Activated naive CD8-positive, alpha-beta T cell treated with anti-CD3 and anti-CD28 coated beads for 36 hours (primary cell): ENCODE results near the gene SESTD1. TPM values are rescaled to one million over a fixed set of nuclear protein-coding genes. Genes with fewer than 3 reads are reported as not detected.
"Not testable (repeated sequence)": the region's sequence is repeated elsewhere in the genome, so short reads cannot be mapped to it uniquely, and the experiment has no call there.

Source experiments
- DNase-seq: peaks from one replicate; pipeline ENCODE4 v3.0.0; 2021
- H3K27ac Mint-ChIP-seq: one replicate; pipeline ENCODE4 v1.8.0; 2022; ENCODE audit warnings: mild to moderate bottlenecking, moderate library complexity, mixed read lengths
- H3K27me3 Mint-ChIP-seq: one replicate; pipeline ENCODE4 v1.8.0; 2022; ENCODE audit warnings: mild to moderate bottlenecking, mixed read lengths
- H3K36me3 Mint-ChIP-seq: one replicate; pipeline ENCODE4 v1.8.0; 2021; ENCODE audit warnings: mild to moderate bottlenecking, mixed read lengths
- H3K4me1 Mint-ChIP-seq: one replicate; pipeline ENCODE4 v1.8.0; 2021; ENCODE audit warnings: mixed read lengths
- H3K4me3 Mint-ChIP-seq: one replicate; pipeline ENCODE4 v1.8.0; 2022; ENCODE audit warnings: mild to moderate bottlenecking, moderate library complexity, mixed read lengths
- H3K9me3 Mint-ChIP-seq: one replicate; pipeline ENCODE4 v1.8.0; 2022; ENCODE audit warnings: mixed read lengths
- total RNA-seq, 2 experiments: library from RNA; stranded (reverse); gene quantifications; one replicate each; pipeline ENCODE4 v1.2.3, GENCODE V29; 2021

Gene SESTD1
- total RNA-seq, 2 experiments from 2014 or later: 4.4 to 5.7 TPM

DNA sequence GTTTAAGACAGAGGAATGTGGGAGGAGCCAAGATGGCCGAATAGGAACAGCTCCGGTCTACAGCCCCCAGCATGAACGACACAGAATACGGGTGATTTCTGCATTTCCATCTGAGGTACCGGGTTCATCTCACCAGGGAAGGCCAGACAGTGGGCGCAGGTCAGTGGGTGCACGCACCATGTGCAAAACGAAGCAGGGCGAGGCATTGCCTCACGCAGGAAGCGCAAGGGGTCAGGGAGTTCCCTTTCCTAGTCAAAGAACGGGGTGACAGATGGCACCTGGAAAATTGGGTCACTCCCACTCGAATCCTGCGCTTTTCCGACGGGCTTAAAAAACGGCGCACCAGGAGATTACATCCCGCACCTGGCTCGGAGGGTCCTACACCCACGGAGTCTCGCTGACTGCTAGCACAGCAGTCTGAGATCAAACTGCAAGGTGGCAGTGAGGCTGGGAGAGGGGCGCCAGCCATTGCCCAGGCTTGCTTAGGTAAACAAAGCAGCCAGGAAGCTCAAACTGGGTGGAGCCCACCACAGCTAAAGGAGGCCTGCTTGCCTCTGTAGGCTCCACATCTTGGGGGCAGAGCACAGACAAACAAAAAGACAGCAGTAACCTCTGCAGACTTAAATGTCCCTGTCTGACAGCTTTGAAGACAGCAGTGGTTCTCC is 68.6 kb downstream of the SESTD1 start:
- not testable (repeated sequence) for H3K4me3 Mint-ChIP-seq, DNase-seq, H3K9me3 Mint-ChIP-seq, H3K4me1 Mint-ChIP-seq, H3K27me3 Mint-ChIP-seq, H3K36me3 Mint-ChIP-seq, H3K27ac Mint-ChIP-seq

DNA sequence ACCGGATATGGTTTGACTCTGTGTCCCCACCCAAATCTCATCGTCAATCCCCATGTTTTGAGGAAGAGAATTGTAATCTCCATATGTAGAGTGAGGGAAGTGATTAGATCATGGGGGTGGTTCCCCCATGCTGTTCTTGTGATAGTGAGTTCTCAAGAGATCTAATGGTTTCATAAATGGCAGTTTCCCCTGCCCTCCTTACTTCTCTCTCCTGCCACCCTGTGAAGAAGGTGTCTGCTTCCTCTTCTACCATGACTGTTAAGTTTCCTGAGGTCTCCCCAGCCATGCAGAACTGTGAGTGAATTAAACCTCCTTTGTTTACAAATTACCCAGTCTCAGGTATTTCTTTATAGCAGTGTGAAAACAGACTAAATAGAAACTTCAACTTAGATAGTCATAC is 69.5 kb downstream of the SESTD1 start:
- Mint-ChIP-seq H3K9me3 (peaks cover 6% of the 10 kb centered on the region), H3K27ac (no peak overlapping the region), H3K4me3 (no peak overlapping the region), H3K36me3 (peaks cover 5% of the 10 kb centered on the region), H3K27me3 (no peaks in the 10 kb centered on the region), H3K4me1 (no peaks in the 10 kb centered on the region)
- no peak for DNase-seq

DNA sequence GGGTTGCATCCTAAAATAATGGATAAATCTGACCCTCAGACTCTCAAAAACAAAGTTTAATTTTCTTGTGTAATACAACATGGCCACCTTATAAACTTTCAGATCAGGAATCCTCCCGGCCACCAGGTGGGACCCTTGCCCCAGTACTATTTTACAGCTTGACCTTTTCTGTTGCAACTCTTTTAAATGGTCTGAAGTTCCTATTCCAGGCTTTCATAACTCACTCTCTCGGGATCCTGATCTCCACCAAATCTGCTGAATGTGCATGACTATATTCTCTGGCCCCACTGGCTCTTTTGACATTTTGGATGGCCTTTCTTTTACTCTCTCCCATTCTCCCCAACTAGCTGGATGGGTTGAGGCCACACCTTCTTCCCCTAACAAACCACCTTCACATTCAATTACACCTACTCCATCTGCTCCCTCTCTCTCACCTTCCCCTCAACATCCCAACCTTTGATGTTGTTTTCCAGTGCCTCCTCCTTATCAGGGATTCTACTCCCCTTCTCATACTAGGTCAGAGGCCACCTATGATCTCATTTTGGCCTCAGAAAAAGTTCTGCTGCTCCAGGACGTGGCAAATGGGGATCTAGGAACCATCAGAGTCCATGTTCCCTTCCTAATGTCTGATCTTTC is 70.8 kb downstream of the SESTD1 start:
- Mint-ChIP-seq H3K36me3 (peaks cover 8% of the 10 kb centered on the region), H3K4me1 (no peaks in the 10 kb centered on the region), H3K9me3 (peaks cover 6% of the 10 kb centered on the region), H3K27me3 (no peaks in the 10 kb centered on the region), H3K4me3 (no peak overlapping the region), H3K27ac (no peak overlapping the region)
- no peak for DNase-seq

DNA sequence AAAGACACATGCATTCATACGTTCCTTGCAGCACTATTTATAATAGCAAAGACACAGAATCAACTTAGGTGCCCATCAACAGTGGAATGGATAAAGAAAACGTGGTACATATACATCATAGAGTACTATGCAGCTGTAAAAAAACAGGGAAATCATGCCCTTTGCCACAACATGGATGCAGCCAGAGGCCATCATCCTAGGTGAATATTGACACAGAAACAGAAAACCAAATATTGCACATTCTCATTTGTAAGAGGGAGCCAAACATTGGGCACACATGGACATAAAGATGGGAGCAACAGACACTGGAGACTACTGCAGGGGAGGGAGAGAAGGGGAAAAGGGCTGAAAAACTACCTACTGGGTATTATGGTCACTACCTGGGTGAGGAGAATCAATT is 73.5 kb downstream of the SESTD1 start:
- no peak for DNase-seq
- Mint-ChIP-seq H3K9me3 (peaks cover 5% of the 10 kb centered on the region), H3K27me3 (no peaks in the 10 kb centered on the region), H3K36me3 (peaks cover 8% of the 10 kb centered on the region), H3K27ac (no peak overlapping the region), H3K4me3 (no peak overlapping the region), H3K4me1 (no peaks in the 10 kb centered on the region)

DNA sequence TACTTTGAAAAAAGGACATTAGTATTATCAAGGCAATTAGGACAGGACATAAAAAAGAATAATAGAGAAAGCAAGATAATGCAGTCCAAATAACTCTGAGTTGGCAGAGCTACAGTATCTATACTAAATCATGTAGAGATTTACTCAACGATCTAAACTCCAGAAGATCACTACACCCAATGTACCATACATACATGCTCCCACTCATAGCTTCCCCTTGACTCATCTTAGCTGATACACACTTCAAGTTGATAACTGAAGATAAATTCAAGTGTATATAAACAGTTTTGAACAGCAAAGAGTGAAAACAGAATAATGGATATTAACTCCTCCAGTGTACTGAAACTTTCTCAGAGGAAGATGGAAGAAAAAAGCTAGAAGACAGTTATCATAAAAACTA is 78.5 kb downstream of the SESTD1 start:
- DNase-seq: no peak
- no peaks in the 10 kb centered on the region for H3K4me1 Mint-ChIP-seq
- H3K9me3 Mint-ChIP-seq: peaks cover 5% of the 10 kb centered on the region
- no peak overlapping the region for H3K4me3 Mint-ChIP-seq
- H3K27me3 Mint-ChIP-seq: no peaks in the 10 kb centered on the region
- no peak overlapping the region for H3K27ac Mint-ChIP-seq
- peaks cover 9% of the 10 kb centered on the region for H3K36me3 Mint-ChIP-seq

DNA sequence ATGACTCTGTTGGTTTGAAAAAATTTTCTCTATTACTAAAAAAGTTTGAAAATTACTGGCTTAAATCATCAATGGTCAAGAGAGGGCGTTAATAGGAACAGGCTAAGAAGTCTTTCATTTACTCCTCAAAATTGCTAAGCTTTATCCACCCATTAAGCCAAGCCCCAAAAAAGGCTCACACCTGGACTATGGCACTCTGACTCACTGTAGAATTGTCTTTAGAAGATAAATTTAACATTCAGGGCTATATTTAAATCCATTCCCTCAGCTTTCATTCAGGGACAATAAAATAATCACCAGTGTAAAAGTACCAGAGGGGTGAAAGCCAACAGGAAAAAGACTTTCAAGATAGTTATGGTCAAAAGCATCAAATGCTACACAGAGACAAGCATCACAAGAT is 80.0 kb downstream of the SESTD1 start:
- H3K36me3 Mint-ChIP-seq: peaks cover 9% of the 10 kb centered on the region
- H3K27ac Mint-ChIP-seq: no peak overlapping the region
- H3K9me3 Mint-ChIP-seq: peaks cover 4% of the 10 kb centered on the region
- DNase-seq: no peak
- H3K4me3 Mint-ChIP-seq: no peak overlapping the region
- no peaks in the 10 kb centered on the region for H3K4me1 Mint-ChIP-seq
- no peaks in the 10 kb centered on the region for H3K27me3 Mint-ChIP-seq

DNA sequence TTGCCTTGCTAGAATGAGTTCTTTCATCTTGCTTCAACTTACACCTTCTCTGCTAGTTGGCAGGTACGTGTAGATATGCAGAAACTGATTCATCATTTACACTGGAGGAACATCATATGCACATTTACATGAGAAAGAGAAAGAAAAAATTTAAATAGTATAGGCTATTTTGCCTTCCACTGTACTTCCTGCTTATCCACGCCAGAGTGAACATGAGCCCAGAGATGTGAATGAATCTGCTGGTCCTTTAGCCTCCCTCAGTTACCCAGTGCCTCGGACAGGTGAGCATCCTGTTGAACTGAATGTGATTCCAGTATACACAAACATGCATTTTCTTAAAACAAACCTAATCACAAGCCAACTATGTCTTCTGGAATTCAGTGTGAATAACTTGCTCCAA is 83.6 kb downstream of the SESTD1 start:
- Mint-ChIP-seq H3K27me3 (no peaks in the 10 kb centered on the region), H3K9me3 (no peaks in the 10 kb centered on the region), H3K4me3 (no peak overlapping the region), H3K4me1 (no peaks in the 10 kb centered on the region), H3K27ac (no peak overlapping the region), H3K36me3 (peaks cover 2% of the 10 kb centered on the region)
- no peak for DNase-seq

DNA sequence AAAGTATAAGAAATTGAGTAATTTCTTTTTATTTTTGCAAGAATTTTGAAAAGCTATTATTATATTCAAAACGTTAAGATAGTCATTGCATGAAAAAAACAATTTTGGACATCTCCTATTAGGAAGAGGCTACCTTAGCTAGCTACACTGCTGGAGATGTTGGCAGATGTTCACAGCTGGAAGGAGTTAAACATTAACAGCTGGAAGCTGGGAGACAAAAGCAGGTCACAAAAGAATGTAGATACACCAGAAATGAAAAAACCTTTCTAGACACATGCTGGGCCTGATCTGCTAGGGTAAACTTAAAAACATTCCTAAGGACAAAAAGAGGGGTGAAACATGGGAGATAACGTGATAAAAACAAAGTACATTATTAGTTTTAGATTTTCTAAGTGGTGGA is 84.4 kb downstream of the SESTD1 start:
- H3K4me1 Mint-ChIP-seq: no peaks in the 10 kb centered on the region
- no peaks in the 10 kb centered on the region for H3K9me3 Mint-ChIP-seq
- no peak overlapping the region for H3K4me3 Mint-ChIP-seq
- H3K27ac Mint-ChIP-seq: no peak overlapping the region
- no peak for DNase-seq
- peaks cover 2% of the 10 kb centered on the region for H3K36me3 Mint-ChIP-seq
- H3K27me3 Mint-ChIP-seq: no peaks in the 10 kb centered on the region

DNA sequence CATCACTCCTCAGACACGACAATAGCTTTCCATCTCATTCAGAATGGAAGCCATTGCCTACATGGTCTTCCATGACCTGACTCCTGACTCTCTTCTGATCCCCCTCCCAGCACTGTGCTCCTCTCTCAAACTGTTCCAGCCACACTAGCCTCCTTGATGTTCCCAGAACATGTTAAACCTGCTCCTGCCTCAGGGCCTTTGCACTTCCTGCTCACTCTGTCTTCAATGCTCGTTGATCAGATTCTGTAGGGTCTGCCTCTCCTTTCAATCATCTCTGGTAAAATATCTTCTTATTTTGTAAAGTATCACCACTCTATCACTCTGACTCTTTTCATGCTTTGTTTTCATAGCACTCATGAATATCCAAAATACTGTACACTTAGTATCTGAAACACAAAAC is 84.9 kb downstream of the SESTD1 start:
- no peaks in the 10 kb centered on the region for H3K4me1 Mint-ChIP-seq
- no peak overlapping the region for H3K4me3 Mint-ChIP-seq
- H3K9me3 Mint-ChIP-seq: no peaks in the 10 kb centered on the region
- DNase-seq: no peak
- H3K27me3 Mint-ChIP-seq: no peaks in the 10 kb centered on the region
- H3K27ac Mint-ChIP-seq: no peak overlapping the region
- H3K36me3 Mint-ChIP-seq: peaks cover 2% of the 10 kb centered on the region

DNA sequence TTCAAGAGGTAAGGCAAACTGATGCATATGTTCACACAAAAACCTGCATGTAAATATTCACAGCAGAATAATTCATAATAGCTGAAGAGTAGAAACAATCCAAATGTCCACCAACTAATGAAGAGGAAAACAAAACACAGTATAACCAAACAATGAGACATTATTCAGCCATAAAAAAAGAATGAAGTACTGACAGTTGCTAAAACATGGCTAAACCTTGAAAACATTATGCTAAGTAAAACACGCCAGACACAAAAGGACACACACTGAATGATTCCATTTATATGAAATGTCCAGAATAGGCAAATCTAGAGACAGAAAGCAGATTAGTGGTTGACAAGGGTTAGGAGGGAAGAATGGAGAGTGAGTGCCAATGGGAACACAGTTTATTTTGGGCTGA is 86.9 kb downstream of the SESTD1 start:
- H3K4me3 Mint-ChIP-seq: no peak overlapping the region
- DNase-seq: no peak
- H3K27ac Mint-ChIP-seq: no peak overlapping the region
- H3K36me3 Mint-ChIP-seq: peaks cover 2% of the 10 kb centered on the region
- no peaks in the 10 kb centered on the region for H3K4me1 Mint-ChIP-seq
- no peaks in the 10 kb centered on the region for H3K9me3 Mint-ChIP-seq
- no peaks in the 10 kb centered on the region for H3K27me3 Mint-ChIP-seq

DNA sequence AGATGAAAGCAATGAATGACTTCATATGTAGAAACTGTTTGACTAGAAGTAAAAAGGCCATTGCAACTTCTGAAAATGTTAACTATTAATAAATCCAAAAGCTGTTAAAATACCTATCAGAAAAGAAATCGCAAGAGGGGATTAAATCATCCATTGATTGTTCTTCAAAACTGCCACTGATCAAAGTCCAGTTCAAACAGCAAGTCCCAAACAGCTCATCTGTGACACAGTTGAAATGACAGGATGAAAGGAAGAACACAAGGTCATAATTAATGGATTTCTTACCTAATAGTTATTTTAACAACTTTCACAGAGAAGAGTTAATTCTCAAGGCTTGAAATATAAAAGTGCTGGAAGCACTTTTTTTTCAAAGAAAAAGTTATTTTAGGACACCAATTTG is 90.4 kb downstream of the SESTD1 start:
- no peak for DNase-seq
- Mint-ChIP-seq H3K36me3 (no peaks in the 10 kb centered on the region), H3K9me3 (no peaks in the 10 kb centered on the region), H3K27me3 (no peaks in the 10 kb centered on the region), H3K4me1 (peaks cover 8% of the 10 kb centered on the region), H3K27ac (no peak overlapping the region), H3K4me3 (no peak overlapping the region)

DNA sequence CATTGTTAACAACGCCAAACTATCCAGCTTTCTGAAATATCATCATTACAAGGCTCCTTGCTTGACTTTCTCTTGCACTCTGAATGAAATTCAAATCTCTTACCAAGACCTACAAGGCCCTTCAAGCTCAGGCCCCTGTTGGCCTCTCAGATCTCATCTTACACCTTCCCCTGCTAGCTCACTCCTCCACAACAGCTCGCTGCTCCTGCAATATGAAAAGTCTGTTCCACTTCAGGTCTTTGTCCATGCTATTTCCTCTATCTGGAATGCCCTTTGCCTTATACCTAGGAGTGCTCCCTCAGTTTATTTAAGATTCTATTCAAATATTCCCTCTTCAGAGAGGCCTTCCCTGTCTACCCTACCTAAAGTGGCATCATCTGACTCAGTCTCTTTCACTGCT is 91.7 kb downstream of the SESTD1 start:
- Mint-ChIP-seq H3K4me3 (no peak overlapping the region), H3K9me3 (no peaks in the 10 kb centered on the region), H3K27ac (no peak overlapping the region), H3K4me1 (peaks cover 8% of the 10 kb centered on the region), H3K27me3 (no peaks in the 10 kb centered on the region), H3K36me3 (no peaks in the 10 kb centered on the region)
- DNase-seq: no peak

DNA sequence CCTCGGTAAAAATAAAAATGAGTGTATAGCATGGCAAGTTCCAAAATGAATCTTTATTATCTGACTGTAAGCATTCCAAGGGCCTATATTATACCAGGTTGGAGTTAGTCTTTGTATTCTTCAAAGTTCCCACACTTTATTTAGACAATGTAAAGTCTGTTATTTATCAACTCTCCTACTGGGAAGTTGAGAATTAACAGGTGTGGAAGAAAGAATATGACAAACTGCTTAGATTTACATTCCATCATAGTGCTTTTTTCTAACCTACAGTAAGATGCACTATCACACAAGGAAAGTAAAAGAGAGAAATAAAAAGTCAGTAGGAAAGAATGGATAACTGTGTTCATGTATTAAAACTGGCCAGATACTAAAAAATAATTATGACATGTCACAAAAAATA is 93.3 kb downstream of the SESTD1 start:
- no peak for DNase-seq
- no peaks in the 10 kb centered on the region for H3K27me3 Mint-ChIP-seq
- no peaks in the 10 kb centered on the region for H3K9me3 Mint-ChIP-seq
- H3K4me3 Mint-ChIP-seq: no peak overlapping the region
- H3K4me1 Mint-ChIP-seq: peaks cover 8% of the 10 kb centered on the region
- H3K27ac Mint-ChIP-seq: no peak overlapping the region
- peaks cover 2% of the 10 kb centered on the region for H3K36me3 Mint-ChIP-seq

DNA sequence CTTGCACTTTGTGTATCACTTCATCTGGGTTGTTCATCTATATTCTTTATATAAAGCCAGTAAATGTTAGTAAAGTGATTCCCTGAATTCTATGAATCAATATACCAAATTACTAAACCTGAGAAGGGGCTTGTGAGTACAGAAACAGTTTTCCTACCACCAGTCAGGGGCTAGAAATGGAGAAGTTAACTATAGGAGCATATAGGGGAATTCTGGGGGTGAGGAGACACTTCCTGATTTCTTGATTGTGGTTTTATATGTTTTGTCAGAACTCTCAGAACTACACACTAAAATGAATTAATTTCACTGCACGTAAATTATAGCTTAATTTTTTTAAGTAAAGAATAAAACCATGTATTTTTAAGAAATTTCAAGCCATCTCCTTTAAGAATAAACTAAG is 93.7 kb downstream of the SESTD1 start:
- H3K27me3 Mint-ChIP-seq: no peaks in the 10 kb centered on the region
- H3K4me3 Mint-ChIP-seq: no peak overlapping the region
- H3K36me3 Mint-ChIP-seq: peaks cover 2% of the 10 kb centered on the region
- peaks cover 3% of the 10 kb centered on the region for H3K9me3 Mint-ChIP-seq
- peaks cover 8% of the 10 kb centered on the region for H3K4me1 Mint-ChIP-seq
- DNase-seq: no peak
- H3K27ac Mint-ChIP-seq: no peak overlapping the region

DNA sequence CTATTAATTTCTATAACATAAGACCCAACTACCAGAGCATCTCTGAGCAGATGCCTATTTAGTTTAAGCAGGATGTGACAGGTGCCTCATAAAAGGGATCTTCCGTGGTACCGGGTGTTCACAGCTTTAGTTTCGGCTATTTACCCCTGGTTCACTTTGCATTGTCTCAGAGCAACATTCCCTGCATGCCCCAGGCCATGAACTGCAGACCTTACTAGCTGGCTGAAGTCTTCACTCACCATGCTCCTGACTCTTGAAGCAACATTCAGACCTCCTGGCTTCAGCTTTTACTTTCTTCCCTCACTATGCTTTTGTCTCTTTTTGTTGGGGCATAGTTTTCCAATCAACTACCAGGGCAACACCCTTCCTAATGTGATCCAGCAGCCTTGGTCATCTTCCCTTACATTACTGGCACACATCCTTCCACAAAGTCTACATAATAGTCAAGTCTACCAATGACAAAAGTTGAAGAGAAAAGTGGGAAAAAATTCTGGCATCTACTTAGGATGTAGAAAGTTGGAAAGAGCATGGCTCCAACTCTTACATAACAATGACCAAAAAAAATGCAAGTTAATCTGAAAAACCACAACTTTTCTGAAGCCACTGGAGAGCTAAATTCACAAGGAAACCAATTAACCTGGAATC is 99.2 kb downstream of the SESTD1 start:
- no peak overlapping the region for H3K4me3 Mint-ChIP-seq
- peaks cover 2% of the 10 kb centered on the region for H3K4me1 Mint-ChIP-seq
- no peaks in the 10 kb centered on the region for H3K27me3 Mint-ChIP-seq
- H3K27ac Mint-ChIP-seq: no peak overlapping the region
- H3K36me3 Mint-ChIP-seq: peaks cover 2% of the 10 kb centered on the region
- DNase-seq: no peak
- H3K9me3 Mint-ChIP-seq: peaks cover 3% of the 10 kb centered on the region

DNA sequence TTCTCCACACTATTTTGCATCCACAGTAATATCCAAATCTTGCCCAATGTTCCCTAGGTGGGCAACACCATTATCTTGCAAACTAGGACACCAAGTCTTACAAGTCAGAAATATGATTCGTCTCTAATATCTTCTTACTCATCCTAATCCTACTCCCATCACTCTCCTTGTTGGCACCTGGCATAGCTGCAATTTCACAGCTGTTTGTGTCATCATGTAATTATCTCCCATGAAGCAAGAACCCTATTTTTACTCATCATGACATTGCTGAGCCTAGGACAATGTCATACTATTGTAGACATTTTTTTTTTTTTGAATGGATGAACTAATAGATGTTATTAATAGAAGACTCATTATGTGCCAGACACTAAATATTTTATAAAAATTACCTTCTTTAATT is 123.4 kb downstream of the SESTD1 start:
- Mint-ChIP-seq H3K27me3 (no peaks in the 10 kb centered on the region), H3K27ac (no peak overlapping the region), H3K4me3 (no peak overlapping the region), H3K36me3 (no peaks in the 10 kb centered on the region), H3K4me1 (no peaks in the 10 kb centered on the region), H3K9me3 (no peaks in the 10 kb centered on the region)
- DNase-seq: no peak
